KBM-7 (cell line): Measurements from ENCODE around the gene EVX1.

ENCODE experiments used
- DNase-seq: peaks from one replicate; pipeline ENCODE4 v3.0.0-alpha.2; 2015
- in situ Hi-C: fragments of 300-500 bp; cut with MboI; formaldehyde crosslinking; loops from 2 replicates; pipeline ENCODE4 v1.14.3; 2020; ENCODE audit warnings: low sequenced_read_pairs, low pct_unique_long_range_greater_than_20kb, mixed read lengths

The EVX1 gene

DNA sequence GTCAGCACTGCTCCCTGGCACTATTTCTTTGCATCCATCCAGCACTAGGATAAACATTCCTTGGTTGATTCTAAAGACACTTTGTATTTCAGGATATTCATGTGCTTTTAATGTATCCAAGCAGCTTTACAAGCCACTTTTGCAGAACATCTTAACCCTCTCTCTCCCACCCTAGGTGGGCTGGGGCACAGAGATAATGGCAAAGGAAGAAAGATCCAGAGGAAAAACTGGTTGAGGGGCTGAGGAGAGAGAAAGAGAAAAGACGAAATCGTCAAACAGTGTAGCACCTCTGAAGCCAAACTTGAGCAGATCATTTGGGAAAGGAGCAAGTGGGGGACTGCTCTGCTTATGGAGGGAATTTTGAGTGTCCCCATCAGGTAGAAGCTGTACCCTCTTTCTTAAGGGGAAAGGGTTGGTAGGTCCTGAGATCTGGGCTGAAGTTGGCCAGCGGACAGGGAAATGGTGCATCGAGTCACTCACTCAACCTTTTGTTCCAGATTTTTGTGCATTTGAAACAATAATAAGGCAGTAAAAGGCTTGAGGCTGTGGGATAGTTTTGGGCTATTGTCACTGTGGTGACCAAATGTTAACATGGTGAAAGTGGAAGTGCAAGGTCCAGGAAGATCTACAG lies 38.5 kb upstream of the EVX1 start:
- no peak for DNase-seq
- in situ Hi-C loops = no loop called here

DNA sequence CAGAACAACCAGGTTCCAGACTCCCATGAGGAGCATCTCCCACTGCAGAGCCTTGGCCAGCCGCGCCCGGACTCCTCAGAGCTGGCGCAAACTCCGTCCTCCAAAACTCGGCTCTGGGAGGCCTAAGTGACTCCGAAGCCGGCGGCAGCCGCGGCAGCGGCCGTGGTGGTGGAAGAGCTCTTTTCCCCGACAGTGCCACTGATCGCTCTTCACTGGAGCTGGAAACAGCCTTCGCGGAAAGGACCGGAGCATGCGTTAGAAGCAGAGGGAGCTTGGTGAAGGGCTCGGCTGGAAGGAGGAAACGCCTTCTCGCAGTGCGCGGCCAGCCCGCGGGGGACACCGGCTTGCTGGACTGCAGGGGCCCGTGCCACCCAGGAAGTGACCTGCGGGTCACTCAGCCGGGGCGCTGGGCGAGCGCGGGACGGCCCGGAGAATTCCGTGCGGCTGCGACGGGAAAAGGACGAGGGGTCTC lies 37.7 kb upstream of the EVX1 start:
- in situ Hi-C loops = no loop called here
- peak; percentile 53 for DNase-seq

GRCh38 chr7:27205325-27206280 lies 37.0 kb upstream of the EVX1 start:
- in situ Hi-C loops = no loop called here
- DNase-seq = peak; percentile 61

- in situ Hi-C loops = no loop called here
- peak; percentile 38 for DNase-seq
Measured at GRCh38 chr7:27207348-27207985, 35.1 kb upstream of the EVX1 start.

GRCh38 chr7:27208998-27209397 lies 33.6 kb upstream of the EVX1 start:
- no peak for DNase-seq
- in situ Hi-C loops = no loop called here

DNA sequence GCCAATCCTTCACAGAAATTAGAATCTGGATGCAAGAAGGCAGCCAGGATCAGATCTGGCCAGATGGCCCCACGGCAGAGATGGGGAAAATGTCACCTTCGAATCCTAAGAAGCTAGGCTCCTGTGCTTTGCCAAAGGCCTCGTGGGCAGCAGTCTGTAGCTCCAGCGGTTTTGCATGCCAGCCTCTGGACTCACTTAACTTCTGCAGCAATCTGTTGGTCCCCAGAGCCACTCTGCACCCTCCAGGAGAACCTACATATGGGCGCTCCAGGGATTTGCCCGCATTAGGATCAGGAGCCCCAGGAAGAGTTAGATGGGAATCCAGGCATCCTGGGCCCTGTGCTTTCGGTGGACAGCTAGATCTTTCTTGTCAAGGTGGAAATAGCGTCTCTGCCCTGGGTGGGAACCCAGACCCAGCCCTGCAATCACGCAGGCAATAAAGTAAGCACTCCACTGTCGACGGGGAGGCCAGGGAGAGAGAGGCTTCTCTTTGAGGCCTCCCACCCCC lies 32.6 kb upstream of the EVX1 start:
- in situ Hi-C loops = no loop called here
- DNase-seq = no peak

DNA sequence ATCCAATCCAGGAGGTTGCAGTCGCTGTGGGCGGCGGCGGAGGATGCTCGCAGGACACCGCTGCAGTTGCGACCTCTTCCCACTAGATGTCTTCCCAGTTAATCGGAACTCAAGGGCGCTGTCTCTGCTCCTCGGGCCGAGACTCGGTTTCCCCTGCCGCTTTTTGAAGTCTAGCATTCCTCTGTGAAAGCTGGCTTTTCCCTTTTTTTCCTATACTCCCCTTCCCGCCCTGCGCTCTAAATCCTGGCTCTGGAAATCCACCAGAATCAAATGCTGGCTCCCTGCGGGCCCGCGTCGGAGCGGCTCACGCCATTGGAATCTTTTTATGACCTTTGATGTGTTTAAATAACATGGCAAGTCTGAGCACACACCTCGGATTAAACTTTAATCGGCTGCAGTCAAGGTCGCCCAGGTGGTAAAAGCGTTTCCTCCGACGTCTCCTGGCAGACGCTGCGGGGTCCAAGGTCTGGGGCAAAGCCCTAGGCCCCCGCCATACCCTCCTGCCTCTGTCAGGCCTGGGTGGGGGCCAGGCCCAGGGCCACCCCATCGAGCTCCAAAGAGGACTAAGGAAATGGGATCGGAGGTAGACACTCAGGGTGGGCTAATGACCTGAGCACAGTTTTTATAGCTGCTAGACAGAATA lies 32.0 kb upstream of the EVX1 start:
- in situ Hi-C loops = no loop called here
- DNase-seq = peak; percentile 56

GRCh38 chr7:27211084-27211446 lies 31.5 kb upstream of the EVX1 start:
- in situ Hi-C loops = no loop called here

GRCh38 chr7:27211764-27212204 lies 30.8 kb upstream of the EVX1 start:
- in situ Hi-C loops = no loop called here
- no peak for DNase-seq

More at GRCh38 chr7:27211084-27211446, 31.5 kb upstream of the EVX1 start:
- DNase-seq = no peak

DNA sequence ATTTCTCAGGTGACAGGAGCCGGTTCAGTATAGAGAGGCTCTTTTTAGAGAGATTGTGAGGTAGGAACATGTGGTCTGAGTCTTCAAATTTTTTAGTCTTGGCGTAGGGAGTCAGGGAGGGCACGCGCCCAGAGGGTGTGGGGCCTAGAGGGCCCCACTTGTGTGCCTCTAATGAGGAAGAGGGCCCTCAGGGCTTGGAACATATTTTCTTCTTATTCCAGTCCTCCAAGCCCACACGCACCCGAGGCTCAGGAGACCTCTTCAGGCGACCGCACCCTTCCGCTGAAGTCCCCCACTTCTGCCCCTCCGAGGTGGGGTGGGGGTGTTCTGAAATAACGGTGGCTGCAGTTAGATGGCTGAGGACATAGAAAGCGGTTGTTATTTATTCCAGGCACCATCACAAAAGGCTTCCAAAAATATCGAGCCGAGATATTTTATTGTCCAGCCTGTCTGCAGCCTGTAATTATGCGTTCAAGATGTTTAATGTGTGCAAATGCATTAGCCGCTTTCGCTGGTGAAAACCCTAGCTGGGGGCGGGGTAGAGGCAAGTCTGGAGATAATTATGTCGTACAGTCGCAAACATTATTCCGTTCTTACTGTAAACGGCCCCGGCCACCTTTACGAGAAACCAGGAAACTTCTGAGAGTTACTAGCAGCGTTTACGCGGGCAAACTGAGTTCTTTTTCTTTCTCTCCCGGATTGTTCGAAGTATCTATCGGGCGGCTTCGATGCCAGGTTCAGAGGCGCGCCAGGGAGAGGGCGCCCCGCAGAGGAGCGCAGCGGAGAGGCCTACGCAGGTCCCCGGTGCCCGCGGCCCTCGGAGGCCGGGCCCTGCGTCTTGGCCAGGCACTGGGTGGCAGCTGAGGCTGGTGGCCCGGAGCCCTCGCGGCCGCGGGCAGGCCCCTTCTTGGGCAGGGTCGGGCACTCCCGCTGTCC lies 29.8 kb upstream of the EVX1 start:
- DNase-seq = no peak
- in situ Hi-C loops = no loop called here

DNA sequence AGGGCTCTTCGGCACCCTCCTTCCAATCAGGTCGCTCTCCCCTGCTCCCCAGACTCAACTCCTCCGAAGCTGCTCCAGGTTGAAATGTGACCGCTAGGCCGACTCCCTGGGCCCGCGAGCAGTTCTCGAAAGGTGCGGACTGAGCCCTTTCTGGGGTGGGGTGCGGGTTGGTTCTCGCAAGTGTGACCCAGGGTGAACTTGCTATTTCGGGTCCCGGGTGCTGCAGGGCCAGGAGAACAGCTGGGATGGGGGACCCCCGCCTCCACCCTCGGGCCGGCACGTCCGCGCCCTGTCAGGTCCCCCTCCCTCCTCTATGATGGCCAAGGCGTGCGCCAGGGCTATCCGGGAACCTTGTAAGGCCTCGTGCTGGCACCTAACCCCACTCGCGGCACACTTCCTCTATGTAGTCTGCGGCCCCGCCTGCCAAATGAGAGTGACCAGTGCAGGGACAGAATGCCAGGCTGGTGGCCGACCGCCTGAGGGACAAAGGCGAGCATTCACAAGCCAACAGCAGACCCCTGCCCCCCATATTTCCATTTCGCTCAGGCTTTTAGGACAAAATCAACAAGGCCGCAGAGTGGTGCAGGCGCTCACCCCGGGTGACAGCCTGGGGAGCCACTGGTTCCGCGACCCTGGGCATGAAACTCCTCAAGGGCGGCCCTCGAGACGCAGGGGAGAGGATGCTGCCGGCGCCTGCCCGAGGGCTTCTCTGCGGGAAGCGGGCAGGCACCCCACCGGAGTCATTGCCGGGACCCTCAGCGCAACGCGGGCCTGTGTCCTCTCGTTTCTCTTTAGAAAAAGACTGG lies 29.0 kb upstream of the EVX1 start:
- in situ Hi-C loops = no loop called here
- no peak for DNase-seq

DNA sequence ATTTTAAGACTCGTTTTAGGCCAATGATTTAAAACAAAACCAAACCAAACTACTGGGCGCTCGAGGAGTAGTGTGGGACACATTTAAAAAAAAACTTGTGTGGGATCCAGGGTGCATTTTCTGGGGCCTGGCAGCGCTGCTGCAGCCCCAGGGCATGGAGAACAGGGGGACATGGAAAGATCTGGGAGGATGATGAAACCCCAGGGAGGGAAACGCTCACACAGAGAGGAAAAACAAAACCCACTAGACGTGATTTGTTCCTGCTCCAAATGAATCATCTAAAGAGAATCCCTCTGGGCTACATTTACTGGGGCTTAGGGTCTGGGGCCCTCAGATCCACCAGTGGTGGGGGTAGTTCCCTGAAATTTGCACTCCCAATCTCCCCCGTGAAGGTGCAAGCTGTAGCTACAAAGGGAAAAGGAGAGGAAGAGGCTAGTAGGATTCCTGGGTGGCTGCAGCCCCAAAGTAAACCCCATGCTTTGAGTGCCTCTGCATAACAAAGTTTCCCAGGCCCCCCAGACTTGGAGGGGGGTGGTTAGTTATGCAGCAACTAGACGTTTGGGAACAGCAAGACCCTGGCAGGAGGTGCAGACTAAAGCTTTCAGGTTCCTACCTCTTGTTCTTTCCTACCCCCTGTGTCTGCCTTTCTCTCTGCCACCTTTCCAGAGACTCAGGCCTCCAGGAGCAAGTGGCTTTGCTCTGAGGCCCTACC lies 28.2 kb upstream of the EVX1 start:
- in situ Hi-C loops = no loop called here
- DNase-seq = no peak

- DNase-seq = no peak
- in situ Hi-C loops = no loop called here
Measured at GRCh38 chr7:27215356-27215755, 27.2 kb upstream of the EVX1 start.

GRCh38 chr7:27217951-27218350 lies 24.7 kb upstream of the EVX1 start:
- in situ Hi-C loops = no loop called here
- DNase-seq = no peak

DNA sequence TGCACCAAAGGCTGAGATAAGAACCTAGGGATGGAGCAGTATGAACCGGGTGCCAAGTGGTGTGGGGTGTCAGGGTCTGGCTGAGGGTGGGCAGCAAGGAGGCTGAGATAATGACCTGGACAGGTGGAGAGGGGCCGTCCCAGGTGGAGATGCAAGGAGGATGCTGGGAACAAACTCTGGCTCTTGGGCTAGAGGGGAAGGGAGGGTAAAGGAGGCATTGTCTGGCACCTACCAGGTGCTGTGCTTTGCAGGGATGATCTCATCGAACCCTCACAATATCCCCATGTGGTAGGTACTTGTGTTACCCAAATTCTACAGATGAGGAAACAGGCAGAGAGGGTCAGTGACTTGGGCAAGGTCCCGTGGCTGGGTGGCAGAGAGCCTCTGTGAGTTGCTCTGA lies 22.8 kb upstream of the EVX1 start:
- in situ Hi-C loops = no loop called here
- DNase-seq = no peak

GRCh38 chr7:27220440-27220955 lies 22.1 kb upstream of the EVX1 start:
- in situ Hi-C loops = no loop called here
- DNase-seq = no peak
